GM12872 (cell line): ENCODE data around the gene FGFBP2.

Source experiments
- TF ChIP-seq, protein P1 (sequence below): IDR thresholded peaks from 3 replicates; pipeline ENCODE4 v1.5.1; 2011; ENCODE audit warnings: low read depth, mild to moderate bottlenecking, low read length, moderate library complexity; ENCODE audit not compliant: insufficient read depth

The FGFBP2 gene

GRCh38 chr4:16000708-16001483 is 37.9 kb upstream of the FGFBP2 start:
- TF ChIP-seq, protein P1, sequence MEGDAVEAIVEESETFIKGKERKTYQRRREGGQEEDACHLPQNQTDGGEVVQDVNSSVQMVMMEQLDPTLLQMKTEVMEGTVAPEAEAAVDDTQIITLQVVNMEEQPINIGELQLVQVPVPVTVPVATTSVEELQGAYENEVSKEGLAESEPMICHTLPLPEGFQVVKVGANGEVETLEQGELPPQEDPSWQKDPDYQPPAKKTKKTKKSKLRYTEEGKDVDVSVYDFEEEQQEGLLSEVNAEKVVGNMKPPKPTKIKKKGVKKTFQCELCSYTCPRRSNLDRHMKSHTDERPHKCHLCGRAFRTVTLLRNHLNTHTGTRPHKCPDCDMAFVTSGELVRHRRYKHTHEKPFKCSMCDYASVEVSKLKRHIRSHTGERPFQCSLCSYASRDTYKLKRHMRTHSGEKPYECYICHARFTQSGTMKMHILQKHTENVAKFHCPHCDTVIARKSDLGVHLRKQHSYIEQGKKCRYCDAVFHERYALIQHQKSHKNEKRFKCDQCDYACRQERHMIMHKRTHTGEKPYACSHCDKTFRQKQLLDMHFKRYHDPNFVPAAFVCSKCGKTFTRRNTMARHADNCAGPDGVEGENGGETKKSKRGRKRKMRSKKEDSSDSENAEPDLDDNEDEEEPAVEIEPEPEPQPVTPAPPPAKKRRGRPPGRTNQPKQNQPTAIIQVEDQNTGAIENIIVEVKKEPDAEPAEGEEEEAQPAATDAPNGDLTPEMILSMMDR, result no peak

- TF ChIP-seq, protein P1, result no peak
Observed at GRCh38 chr4:15996773-15997172, 33.8 kb upstream of the FGFBP2 start.

DNA sequence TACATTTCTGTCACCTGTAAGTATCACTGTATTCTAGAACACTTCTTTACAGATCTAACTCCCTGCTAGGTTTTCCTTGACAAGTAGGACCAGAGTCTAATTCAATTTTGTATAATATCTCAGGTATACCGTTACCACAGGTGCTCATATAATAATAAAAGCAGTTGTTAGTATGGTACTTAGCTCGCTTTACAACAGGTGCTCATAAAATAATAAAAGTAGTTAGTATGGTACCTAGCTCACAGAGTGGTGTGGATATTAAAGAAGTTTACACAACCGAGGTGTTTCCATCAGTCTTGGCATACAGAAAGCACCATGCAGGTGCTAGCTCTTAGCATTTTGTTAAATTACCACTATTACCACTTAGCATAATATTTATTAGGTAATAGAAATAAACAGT is 32.9 kb upstream of the FGFBP2 start:
- TF ChIP-seq, protein P1, result no peak

GRCh38 chr4:15992167-15992485 is 29.2 kb upstream of the FGFBP2 start:
- TF ChIP-seq, protein P1, result no peak

DNA sequence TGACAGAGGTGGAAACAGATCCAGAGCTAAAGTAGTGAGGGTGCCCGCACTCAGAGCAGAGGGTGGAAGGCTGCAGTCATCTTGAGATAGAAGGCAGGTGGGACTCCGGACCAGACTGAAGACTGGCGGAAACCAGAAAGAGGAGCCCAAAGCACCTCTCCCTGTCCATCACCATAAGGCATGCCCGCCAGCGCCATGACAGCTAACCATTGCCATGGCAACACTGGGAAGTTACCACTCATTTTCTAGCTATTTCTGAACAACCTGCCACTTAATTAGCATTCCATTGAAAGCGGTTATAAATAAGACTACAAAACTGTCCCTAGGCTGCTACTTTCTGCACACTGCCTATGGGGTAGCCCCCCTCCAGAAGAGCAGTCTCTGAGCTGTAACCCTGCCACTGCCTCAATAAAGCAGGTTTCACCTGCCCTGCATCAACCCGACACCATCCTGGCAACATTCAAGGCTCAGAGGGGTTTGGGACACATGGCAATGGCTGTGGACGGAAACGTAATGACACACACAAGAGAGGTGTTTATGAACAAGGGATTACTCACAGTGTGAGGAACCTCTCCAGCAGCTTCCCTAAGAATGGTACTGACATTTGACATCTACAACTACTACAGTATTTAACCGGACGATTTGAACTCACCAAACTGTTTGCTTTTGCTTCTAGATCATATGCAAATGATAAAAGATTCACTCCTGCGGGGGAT is 27.8 kb upstream of the FGFBP2 start:
- TF ChIP-seq, protein P1, result no peak

- TF ChIP-seq, protein P1, result no peak
Observed at GRCh38 chr4:15989424-15989823, 26.4 kb upstream of the FGFBP2 start.

DNA sequence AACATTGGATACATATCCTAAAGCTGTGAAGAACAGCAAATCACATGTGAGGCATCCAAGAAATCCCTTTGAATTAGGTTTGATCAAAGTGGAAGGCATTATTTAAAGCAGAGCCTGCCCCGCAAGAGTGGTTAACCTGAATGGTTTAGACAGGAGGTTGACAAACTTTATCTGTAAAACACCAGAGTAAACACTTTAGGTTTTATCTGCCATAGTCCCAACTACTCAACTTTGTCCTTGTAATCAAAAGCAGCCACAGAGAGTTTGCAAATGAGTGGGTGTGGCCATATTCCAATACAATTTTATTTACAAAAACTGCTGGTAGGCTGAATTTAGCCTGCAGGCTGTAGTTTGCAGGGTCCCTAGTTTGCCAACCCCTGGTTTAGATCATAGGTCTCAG is 25.2 kb upstream of the FGFBP2 start:
- TF ChIP-seq, protein P1, result no peak
